Central memory CD4-positive, alpha-beta T cell (primary cell): Measurements from ENCODE around the gene MMEL1.

Source experiments
- DNase-seq: peaks from one replicate; pipeline ENCODE4 v3.0.0; 2022

MMEL1 gene

DNA sequence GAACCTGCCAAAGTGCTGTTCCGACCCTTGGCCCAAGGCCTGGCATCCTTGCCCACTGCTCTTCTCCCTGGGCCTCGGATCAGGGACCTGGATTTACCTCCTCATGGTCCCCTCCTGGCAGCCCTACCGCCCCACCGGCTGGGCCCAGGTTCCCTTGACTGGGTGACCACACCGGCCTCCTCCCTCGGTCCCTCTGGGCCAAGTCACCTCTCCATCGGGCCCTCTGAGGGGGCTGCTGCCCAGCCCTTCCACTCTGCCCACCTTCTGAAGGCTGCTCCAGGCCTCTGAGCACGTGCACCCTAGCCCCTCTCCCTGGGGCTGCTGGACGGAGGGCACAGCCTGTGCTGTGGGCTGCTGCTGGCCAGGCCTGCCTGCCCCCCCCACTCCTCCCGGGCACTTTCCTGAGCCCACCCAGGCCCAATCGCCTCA, 9.3 kb upstream of the MMEL1 start:
- no peak for DNase-seq

DNA sequence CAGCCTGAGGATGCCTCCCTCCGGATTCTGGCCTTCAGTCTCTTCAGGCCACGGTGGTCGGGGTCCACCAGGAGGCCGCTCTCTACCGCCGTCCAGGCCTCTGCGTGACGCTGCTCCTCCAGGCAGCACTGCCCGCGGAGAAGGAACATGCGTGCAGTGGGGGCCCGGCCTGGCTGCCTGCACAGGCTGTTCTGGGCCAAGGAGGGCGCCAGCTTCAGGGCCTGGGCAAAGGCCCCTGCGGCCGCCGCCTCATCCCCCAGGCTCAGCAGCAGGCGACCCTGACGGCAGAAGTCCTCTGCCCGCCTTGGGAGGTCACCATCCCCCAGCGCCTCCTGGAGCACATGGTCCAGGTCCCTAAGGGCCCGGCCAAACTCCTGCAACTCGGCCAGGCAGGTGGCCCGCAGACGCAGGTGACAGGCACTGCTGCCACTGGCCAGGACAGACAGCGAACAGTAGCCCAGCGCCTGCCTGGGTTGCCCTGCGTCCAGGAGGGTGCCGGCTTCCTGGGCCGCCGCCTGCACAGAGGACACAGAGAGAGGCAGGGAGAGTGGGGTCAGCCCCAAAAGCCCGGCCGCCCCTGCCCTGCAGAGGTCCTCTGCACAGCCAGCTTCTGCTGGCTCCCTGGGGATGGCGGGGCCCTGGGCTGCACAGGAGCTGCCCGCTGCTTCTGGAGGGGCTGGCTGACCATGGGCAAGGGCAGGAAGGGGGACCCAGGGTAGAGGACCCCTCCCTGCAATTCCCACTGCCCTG, 8.7 kb upstream of the MMEL1 start:
- DNase-seq: no peak

DNA sequence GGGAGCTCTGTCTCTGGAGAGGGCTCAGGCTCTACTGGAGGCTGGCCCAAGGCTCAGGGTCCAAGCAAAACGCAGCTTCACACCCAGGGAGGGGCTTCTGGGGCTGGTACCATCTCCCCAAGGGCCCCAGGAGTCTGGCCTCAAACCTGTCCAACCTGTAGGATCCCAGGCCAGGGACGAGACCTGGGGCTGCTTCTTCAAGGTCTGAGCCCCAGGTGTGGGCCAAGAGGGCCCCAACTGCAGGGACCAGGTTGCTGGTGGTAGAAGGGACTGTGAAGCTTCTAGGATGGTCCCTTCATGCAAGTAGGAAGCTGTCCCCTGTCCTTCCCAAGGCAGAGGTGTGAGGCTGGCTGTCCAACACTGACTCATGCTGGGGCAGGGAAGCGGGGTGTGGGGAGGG, 7.8 kb upstream of the MMEL1 start:
- DNase-seq: no peak

DNA sequence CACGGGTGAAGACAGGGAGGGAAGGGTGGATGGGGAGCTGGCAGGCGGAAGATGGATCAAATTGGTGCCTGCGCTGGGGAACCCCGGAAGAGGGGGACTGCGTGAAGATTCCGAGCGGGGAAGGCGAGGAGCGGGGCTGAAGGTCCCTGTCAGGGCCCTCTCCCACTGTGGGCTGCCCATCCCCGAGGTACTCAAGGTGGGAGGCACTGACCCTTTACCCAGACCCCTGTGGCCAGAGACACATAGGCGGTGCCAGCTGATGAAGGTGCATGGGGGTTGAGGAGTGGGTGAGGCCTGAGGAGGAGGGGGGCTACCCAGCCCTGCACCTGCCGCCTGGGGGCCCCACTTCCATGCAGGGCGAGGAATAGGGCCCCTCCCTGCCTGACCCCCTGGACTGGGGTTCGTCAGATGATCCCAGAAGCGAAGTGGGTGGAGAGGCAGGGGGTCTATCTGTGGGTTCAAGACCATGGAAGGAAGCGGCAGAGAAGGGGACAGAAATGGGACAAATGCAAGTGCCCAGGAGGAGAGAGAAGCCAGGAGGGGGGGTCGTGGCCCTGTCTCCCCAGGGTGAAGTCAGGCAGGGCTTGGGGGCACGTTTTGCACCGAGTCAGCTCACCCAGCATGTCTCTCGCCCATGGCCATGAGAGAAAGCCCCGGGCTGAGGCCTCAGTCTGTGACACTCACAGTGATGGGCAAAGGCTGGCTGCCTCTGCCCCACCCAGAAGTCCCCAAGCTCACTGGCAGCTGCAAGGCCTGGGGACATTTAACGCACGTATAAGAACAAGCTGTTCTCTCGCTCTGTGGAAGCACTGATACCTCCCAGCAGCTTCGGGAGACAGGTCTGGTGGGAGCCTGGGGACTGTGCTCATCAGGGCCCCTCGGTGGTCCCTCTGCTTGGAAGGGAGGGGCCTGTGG, 7.0 kb upstream of the MMEL1 start:
- DNase-seq: no peak

DNA sequence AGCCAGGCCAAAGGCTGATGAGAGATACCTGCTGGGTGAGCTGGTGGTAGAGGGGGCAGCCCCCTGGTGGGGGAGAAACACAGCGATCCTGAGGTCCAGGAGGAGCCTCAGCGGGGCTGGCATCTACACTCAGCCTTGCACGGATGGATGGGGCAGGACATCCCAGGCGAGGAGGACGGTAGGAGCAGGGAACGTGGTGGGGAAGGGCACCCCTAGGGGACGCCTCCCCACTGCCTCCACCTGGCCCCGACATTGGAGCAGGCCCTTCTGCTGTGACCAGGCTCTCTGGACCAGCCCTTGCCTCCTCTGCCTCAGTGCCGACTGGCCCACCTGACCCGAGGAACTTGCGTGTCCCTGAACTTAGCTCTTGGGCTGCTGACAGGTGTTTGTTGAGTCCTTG, 6.4 kb upstream of the MMEL1 start:
- DNase-seq: no peak

DNA sequence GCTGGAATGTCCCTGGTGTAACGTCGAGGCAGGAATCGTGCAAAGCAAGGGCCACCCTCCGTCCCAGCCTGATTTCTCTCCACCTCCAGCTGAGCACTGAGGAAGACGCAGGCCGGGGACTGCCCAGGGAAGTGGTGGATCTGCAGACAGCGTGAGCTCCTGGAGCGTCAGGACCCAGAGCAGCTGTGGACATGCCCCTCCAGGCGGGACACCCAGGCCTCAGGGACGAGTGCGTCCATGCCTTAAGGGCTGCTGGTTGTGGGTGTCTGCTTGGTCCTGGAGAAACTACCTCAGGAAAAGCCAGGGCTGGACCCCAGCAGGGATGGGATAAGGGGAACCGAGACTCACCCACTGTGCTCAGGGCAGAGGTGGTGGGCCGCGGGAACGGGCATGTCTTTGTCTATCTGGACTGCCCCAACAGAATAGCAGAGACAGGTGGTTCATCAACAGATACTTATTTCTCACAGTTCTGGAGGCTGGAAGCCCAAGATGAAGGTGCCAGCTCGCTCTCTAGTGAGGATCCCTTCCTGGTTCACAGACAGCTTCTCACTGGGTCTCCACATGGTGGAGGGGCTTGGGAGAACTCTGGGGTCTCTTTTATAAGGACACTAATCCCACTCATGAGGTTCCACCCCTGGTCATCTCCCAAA, 5.8 kb upstream of the MMEL1 start:
- DNase-seq: no peak

DNA sequence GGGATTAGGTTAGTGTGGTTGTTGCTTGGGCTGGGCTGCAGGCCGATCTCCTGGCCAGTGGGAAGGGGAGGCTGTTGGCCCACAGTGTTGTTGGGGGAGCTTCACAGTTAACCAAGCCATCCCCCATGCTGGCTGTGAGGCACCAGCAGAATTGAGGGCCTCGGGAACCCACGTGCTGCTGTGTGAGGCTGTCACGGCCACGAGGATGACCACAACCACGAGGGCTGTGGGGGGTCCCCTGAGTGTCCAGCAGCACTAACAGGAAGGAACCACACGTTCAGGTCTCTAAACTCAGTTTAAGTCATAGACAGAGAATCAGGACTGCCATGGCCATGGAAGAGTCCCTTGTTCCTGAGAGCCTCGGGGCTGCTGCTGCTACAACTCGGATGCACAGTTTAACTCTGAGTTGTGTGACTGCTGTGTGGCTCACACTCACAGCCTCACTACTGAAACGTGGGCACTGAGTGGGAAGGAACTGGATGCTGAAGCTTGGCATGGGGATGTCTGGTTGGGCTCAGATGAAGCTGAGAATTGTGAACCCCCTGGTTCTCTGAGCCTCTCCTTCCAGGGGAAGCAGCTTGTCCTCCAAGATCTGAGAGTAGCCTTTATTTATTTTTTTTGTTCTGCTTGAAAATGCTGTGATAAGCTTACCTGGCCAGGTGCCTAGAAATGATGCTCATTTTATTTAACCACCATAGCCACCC, 4.8 kb upstream of the MMEL1 start:
- DNase-seq: no peak

DNA sequence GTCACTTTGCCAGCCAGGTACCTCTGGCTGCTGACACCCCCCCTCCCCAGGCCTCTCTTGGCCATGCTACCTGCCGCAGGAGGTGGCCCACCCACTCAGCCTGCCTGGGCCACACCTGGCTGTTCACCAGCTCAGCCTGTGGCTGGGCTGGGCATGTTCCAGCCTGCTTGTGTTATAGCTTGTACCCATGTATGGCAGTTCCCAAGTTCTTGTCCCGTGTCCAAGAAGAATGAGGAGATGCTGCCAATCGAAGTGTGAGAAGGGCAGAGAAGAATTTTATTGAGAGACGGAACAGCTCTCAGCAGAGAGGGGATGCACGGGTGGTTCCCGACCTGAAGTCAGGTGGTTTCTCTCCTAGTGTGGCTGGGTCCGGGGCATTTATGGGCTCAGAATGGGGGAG, 3.9 kb upstream of the MMEL1 start:
- DNase-seq: no peak

DNA sequence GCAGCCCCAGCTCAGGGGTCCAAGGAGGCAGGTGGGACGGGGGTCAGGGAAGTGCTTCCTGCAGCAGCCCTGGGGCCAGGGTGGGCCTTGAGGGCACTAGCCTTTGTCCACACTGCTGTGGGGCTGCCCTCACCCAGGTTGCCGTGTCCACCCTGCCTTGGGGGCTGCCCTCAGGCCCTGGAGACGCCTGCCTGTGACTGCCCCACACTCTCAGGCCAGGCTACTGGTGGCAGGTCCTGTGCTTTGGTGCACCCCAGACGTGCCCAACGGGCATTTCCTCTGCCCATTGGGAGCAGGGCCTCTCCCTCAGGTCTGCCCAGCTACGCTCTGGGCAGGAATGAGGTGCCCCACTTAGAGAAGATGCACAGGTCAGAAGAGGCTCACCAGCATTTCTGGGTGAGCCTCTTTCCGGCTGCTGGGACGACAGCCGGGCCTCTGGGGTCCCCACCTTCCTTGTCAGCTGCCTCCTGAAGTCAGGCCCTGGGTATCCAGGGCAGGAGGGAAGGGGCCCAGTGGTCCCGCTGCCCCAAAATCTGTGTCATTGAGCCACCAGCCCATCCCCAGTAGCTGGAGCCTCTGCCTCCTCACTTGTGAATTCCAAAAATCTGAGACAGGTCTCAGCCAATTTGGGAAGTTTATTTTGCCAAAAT, 2.7 kb upstream of the MMEL1 start:
- no peak for DNase-seq

DNA sequence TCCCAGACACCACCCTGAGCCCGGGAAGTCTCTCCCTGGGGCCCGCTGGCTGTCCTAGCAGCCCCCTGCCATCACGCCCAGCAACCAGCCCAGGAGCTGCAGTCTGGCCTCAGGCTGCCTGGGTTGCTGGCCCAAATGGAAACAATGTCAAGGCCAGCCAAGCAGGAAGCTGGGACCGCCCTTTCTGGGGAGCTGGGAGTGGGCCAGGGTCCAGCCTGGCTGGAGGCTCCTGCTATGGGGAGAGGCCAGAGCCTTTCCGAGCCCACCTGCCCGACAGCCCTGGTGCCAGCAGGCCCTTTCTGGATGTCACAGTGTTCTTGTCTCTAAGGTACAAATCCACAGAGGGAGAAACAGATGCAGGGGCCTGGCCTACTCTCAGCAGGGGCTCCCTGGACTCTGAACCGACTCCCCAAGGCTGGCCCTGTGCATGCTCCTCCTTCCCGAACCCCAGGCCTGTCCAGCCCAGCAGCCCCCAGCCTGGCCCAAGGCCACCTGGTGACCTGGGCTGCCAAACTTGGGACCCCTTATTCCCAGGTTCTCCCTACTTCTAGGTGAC, 1.2 kb upstream of the MMEL1 start:
- DNase-seq: no peak

DNA sequence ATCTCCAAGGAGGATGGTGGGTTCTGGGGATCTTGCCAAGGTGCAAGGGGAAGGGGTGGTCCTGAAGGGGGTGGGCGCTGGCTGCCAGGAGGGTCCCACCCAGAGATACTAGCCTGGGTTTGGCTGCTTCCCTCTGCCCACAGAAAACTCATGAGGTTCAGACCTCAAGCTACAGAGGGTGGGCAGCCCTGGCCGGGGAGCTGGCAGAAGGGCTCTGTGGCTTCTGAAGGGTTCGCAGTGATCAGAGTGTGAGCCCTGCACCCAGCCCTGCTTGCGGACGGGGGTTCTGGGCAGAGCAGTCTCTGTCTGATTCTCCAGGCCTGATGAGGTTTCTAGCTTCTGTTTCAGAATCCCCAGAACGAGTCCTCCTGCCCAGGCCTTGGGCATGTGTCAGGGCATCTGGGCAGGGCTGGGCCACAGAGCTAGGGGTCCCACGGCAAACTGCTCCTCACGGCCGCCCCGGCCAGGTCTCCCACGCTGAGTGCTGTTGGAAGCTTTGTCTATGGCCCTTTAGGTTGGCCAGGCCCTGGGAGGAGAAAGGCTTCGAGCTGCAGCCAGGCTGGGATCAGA, 635 bp upstream of the MMEL1 start:
- DNase-seq: no peak

DNA sequence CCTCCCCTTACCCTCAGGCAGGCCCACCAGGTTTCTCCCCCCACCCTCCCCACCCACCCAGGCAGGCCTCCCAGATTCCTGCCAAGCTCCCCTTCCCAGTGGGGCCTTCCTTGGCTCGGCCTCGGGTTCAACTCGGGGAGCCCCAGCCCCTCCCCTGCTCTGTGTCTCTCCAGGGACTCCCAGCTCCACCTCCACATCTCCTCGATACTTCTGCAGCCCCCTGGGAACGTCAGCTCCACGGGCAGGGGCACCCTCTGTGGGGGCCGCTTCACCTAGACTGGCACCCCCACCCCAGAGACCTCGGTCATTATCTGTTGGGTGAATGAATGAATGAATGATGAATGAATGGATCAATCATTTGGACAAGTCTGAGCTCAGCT, 775 bp downstream of the MMEL1 start:
- no peak for DNase-seq

DNA sequence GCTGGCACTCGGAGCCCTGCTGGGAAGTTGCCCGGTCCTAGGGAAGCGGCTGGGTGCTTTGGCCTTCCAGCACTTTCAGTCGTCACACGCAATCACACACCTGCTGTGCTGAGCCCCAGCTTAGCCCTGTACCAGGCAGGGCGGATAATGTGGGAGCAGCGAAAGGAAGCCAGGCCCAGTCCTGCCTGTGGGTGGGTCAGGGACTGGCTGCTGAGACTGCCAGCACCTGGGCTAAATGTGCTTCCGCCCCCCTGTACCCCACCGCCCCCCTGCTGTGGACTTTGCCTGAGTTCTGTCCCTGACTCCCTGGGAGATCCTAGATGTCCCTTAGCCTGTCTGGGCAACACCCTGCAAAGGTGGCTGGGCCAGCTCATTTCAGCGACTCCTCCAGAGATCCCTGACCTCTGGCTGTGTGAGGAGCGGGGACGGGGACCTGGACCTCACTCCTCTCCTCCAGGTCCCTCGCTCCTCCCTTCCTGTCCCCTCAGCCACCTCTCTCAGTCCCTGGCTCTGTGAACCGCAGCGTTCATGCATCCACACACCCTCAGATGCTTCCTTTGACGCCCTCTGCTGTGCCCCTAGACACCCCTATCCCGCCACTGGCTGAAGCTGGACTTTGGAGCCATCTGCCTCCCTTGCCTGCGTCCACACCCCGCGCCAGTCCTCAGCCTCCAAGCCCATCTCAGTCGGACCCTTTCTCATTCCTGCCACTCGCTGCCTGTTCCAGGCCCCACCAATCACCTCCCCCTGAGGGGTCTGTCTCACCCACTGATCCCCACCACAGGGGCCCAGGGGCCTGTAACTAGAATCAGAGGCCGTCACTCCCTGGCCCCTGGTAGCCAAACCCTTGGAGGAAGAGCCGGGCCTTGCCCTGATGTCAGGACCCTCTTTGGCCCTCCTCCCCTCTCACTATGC, 1.4 kb downstream of the MMEL1 start:
- DNase-seq: no peak

DNA sequence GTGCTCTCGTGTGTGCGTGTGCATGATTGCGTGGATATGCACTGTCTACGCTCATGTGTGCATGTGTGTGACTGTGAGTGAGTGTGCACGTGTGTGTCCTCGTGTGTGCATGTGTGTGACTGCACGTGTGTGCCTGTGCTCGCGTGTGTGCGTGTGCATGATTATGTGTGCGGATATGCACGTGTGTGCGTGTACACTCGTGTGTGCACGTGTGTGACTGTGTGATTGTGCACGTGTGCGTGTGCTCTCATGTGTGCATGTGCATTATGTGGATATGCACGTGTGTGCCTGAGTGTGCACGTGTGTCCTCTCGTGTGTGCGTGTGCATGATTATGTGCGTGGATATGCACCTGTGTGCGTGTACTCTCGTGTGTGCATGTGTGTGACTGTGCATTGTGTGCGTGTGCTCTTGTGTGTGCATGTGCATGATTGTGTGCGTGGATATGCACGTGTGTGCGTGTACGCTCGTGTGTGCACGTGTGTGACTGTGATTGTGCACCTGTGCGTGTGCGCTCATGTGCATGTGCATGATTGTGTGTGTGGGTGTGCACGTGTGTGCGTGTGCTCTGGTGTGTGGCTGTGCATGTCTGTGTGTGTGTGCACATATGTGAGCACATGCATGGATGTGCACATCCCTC, 2.2 kb downstream of the MMEL1 start:
- DNase-seq: no peak

DNA sequence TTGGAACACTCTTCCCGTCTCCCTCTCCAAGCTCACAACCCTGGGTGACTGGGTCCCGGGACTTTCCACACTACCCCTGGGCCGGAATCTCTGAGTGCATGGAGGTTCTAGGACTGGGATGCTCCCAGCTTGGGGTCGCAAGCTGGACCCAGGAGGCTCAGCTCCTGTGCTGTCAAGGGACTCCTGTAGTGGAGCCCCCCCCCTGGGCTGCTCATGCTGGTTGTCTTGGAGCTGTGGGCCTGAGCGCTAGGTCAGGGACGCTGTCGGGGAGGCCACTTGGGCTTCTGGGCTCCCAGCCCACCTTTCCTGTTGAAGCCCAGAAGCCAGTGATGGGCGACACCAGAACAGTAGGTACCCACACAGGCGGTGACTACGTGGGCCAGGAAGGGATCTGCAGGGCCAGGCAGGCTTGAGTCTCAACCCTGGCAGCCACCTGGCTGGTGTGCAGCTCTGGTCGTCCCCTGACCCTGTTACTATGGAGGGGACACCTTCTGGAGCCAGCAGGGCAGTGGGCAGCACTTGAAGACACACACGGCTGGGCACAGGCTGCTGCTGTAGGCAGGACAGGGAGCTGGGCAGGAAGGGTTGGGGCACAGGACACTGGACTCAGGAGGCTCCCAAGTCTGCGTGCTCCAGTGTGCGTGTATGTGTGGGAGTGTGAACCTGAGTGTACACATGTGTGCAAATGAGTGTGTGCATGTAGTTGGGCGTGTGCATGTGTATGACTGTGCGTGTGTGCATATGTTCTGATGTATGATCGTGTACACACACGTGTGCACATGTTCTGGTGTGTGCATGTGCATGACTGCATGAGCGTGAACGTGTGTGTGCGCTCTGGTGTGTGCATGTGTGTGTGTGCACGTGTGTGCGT, 3.0 kb downstream of the MMEL1 start:
- no peak for DNase-seq

DNA sequence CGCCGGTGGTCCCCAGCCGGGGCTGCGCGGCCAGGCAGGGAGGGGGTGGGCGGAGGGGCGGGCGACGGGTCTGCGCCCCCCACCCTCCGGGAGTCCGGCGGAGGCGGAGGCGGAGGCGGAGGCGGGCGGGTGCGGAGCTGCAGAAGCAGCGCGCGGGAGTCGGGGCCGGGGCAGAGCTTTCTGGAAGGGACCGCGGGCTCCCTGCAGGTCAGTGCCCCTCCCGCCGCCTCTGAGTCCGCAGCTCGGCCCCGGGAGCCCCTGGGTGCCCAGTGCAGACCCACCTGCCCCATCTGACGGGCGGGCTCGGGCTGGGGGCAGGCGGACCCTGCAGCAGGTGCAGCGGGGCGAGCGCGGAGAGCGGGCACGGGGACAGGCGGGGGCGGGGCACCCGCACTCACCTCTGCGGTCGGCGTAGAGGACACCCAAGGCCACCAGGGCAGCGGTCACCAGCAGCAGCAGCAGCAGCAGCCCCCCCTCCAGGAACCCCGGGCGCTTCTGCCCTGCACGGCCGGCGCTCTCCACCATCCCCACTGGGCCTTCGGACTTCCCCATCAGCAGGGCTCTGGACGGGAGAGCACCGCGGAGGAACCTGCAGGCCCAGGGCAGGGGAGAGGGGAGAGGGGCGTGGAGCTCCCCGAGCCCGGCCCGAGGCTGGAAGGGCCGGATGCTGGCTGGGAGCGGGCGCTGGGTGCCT, 3.7 kb downstream of the MMEL1 start:
- DNase-seq: no peak

DNA sequence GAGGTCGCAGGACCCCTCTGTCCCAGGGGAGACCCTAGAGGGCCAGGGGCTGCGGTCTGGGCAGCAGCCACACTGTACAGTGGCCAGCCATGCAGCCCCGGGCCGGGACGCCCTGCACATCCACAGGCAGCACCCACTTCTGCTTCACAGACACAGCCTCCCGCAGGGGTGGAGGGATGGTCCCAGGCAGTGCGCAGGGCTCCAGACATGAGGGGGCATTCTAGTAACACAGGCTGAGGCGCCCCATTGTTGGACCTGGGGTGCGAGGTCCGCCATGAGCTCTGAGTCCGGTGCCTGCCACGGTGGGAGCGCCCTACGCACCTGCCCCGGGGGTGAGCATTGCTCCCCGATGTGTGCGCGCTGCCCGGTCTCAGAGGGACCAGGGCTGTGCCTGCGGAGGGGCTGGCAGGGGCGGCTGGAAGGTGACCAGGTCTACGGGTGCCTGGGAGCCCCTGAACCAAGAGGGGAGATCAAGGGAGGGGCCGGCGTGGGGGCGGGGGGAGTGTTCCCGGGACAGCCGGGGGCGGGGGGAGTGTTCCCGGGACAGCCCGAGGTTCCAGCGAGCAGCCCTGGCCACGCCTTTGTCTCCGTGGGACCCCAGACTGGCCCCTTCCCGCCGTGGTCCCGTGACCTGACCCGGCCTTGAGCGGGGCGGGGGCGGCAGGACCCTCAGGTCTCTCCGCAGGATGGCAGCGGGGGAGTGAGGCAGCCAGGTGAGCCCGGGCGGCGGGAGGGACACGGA, 4.5 kb downstream of the MMEL1 start:
- DNase-seq: no peak

DNA sequence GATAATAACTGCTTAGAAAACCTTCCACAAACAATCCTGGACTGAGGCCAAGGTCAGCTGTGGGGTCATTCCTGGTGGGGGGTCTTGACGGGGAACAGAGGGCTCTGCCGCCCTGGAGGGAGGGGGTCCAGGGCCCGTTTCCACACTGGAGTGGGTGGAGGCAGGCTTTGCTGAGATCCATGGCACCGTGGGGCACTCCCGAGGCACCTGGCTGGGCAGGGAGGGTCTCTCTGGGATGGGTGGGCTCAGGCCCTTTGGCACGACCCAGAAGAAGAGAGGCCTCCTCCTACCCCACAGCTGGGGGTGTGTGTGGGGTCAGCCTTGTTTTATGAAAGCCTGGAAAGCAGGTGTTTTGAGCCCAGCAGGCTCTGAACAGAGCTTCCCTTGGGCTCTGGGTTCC, 5.1 kb downstream of the MMEL1 start:
- DNase-seq: no peak
